SIG-M5 (cell line): ENCODE measurements around the gene NFE2L2.
A peak's percentile ranks its signal among the peaks of the same experiment; 100 is the strongest.
"Not testable (repeated sequence)": the region's sequence is repeated elsewhere in the genome, so short reads cannot be mapped to it uniquely, and the experiment has no call there.

ENCODE experiments used
- DNase-seq: peaks from one replicate; lab custom pipeline; 2025; lab: John Stamatoyannopoulos, UW

The NFE2L2 gene

GRCh38 chr2:177281400-177282180 is 17.1 kb upstream of the NFE2L2 start:
- DNase-seq = peak; percentile 70

- no peak for DNase-seq
Observed at GRCh38 chr2:177279847-177280246, 15.3 kb upstream of the NFE2L2 start.

- no peak for DNase-seq
Observed at GRCh38 chr2:177275743-177276055, 11.2 kb upstream of the NFE2L2 start.

- DNase-seq = no peak
Observed at GRCh38 chr2:177275040-177275742, 10.7 kb upstream of the NFE2L2 start.

- DNase-seq = no peak
Observed at GRCh38 chr2:177273408-177273807, 8.9 kb upstream of the NFE2L2 start.

- DNase-seq = no peak
Observed at GRCh38 chr2:177272765-177273164, 8.2 kb upstream of the NFE2L2 start.

- no peak for DNase-seq
Observed at GRCh38 chr2:177271981-177272666, 7.6 kb upstream of the NFE2L2 start.

- no peak for DNase-seq
Observed at GRCh38 chr2:177270531-177270930, 6.0 kb upstream of the NFE2L2 start.

- DNase-seq = no peak
Observed at GRCh38 chr2:177268901-177269300, 4.4 kb upstream of the NFE2L2 start.

- DNase-seq = no peak
Observed at GRCh38 chr2:177268187-177268871, 3.8 kb upstream of the NFE2L2 start.

GRCh38 chr2:177266955-177267354 is 2.4 kb upstream of the NFE2L2 start:
- not testable (repeated sequence) for DNase-seq

GRCh38 chr2:177265824-177266817 is 1.6 kb upstream of the NFE2L2 start:
- peak; percentile 15 for DNase-seq

- no peak for DNase-seq
Observed at GRCh38 chr2:177264209-177264692, 276 bp downstream of the NFE2L2 start.

GRCh38 chr2:177263451-177264208 is 897 bp downstream of the NFE2L2 start:
- DNase-seq = peak; percentile 84

- no peak for DNase-seq
Observed at GRCh38 chr2:177262958-177263450, 1.5 kb downstream of the NFE2L2 start.

- DNase-seq = no peak
Observed at GRCh38 chr2:177262092-177262491, 2.4 kb downstream of the NFE2L2 start.

- DNase-seq = no peak
Observed at GRCh38 chr2:177261116-177262060, 3.1 kb downstream of the NFE2L2 start.

- no peak for DNase-seq
Observed at GRCh38 chr2:177260379-177260778, 4.1 kb downstream of the NFE2L2 start.

- no peak for DNase-seq
Observed at GRCh38 chr2:177258059-177258458, 6.5 kb downstream of the NFE2L2 start.
